Measurements from ENCODE around the gene THEMIS. TPM values are rescaled to one million over a fixed set of nuclear protein-coding genes. Genes with fewer than 3 reads are reported as not detected.

THEMIS gene
- total and polyA plus RNA-seq, 8 donors = 0.05 to 0.70 (median 0.28) TPM; not detected in 1

- H3K27ac ChIP-seq = no peak overlapping the region
- H3K4me1 ChIP-seq = no peaks in the 10 kb centered on the region
- no peaks in the 10 kb centered on the region for H3K9me3 ChIP-seq
- intact Hi-C loops (cut with DNase I) = no loop called here
- DNase-seq (no peak), FAIRE-seq (no peak), ATAC-seq (no peak)
- H3K27me3 ChIP-seq = no peaks in the 10 kb centered on the region
- H3K36me3 ChIP-seq = no peaks in the 10 kb centered on the region
- no peak for TF ChIP-seq CTCF (IDR thresholded peaks at IDR 0.05)
- H3K4me3 ChIP-seq = no peak overlapping the region
Observed at GRCh38 chr6:127924031-127924430, 23.2 kb upstream of the THEMIS start.

GRCh38 chr6:127923135-127923534, 22.3 kb upstream of the THEMIS start:
- H3K27ac ChIP-seq = no peak overlapping the region
- ATAC-seq (no peak), FAIRE-seq (no peak), DNase-seq (no peak)
- H3K9me3 ChIP-seq = no peaks in the 10 kb centered on the region
- no peaks in the 10 kb centered on the region for H3K36me3 ChIP-seq
- WGBS, 2 donors = 80 to 90% methylated on average over 2 of the region's 2 CpGs
- H3K27me3 ChIP-seq = no peaks in the 10 kb centered on the region
- intact Hi-C loops (cut with DNase I) = no loop called here
- H3K4me1 ChIP-seq = no peaks in the 10 kb centered on the region
- TF ChIP-seq CTCF (IDR thresholded peaks at IDR 0.05) = no peak
- H3K4me3 ChIP-seq = no peak overlapping the region

GRCh38 chr6:127921982-127922381, 21.1 kb upstream of the THEMIS start:
- DNase-seq (no peak), FAIRE-seq (no peak), ATAC-seq (no peak)
- no peaks in the 10 kb centered on the region for H3K36me3 ChIP-seq
- H3K4me1 ChIP-seq = no peaks in the 10 kb centered on the region
- intact Hi-C loops (cut with DNase I) = no loop called here
- no peaks in the 10 kb centered on the region for H3K27me3 ChIP-seq
- no peak overlapping the region for H3K4me3 ChIP-seq
- no peak for TF ChIP-seq CTCF (IDR thresholded peaks at IDR 0.05)
- H3K9me3 ChIP-seq = no peaks in the 10 kb centered on the region
- WGBS, 2 donors = 89 to 90% methylated on average over 6 of the region's 6 CpGs
- H3K27ac ChIP-seq = no peak overlapping the region

GRCh38 chr6:127920804-127921203, 19.9 kb upstream of the THEMIS start:
- no peak for ATAC-seq
- no peak for FAIRE-seq

More at GRCh38 chr6:127920804-127921203, 19.9 kb upstream of the THEMIS start:
- no peak for TF ChIP-seq CTCF (IDR thresholded peaks at IDR 0.05)
- DNase-seq = no peak
- no peaks in the 10 kb centered on the region for H3K36me3 ChIP-seq
- H3K27me3 ChIP-seq = no peaks in the 10 kb centered on the region
- H3K4me3 ChIP-seq = no peak overlapping the region
- no peaks in the 10 kb centered on the region for H3K4me1 ChIP-seq
- no peaks in the 10 kb centered on the region for H3K9me3 ChIP-seq
- no peak overlapping the region for H3K27ac ChIP-seq
- 31 to 34% methylated on average over 3 of the region's 3 CpGs for WGBS, 2 donors
- intact Hi-C loops (cut with DNase I) = no loop called here

Measured in pancreas (tissue), 10 donors.